ENCODE data around the gene CEMP1.

- TF ChIP-seq CTCF (IDR thresholded peaks at IDR 0.05) (no peak), POLR2AphosphoS5 (IDR thresholded peaks at IDR 0.05; ENCODE audit: insufficient read depth in 1 of 2, low read depth in 1 of 2) (no peak)
Observed at GRCh38 chr16:2531371-2531695, at the start of gene CEMP1.

Measured in vagina (tissue), 2 donors.